ENCODE data around the gene PARVA.
"Not testable (repeated sequence)": the region's sequence is repeated elsewhere in the genome, so short reads cannot be mapped to it uniquely, and the experiment has no call there.

PARVA gene

GRCh38 chr11:12503886-12504285, 126.5 kb downstream of the PARVA start:
- DNase-seq (ENCODE audit: low spot score), result no peak

- no peak for DNase-seq (ENCODE audit: low spot score)
Measured at GRCh38 chr11:12505183-12505582, 127.8 kb downstream of the PARVA start.

GRCh38 chr11:12506404-12506921, 129.1 kb downstream of the PARVA start:
- DNase-seq (ENCODE audit: low spot score), result no peak

- DNase-seq (ENCODE audit: low spot score), result no peak
Measured at GRCh38 chr11:12507391-12507790, 130.0 kb downstream of the PARVA start.

GRCh38 chr11:12508151-12508751, 130.9 kb downstream of the PARVA start:
- DNase-seq (ENCODE audit: low spot score), result no peak

GRCh38 chr11:12509371-12509770, 132.0 kb downstream of the PARVA start:
- no peak for DNase-seq (ENCODE audit: low spot score)

- DNase-seq (ENCODE audit: low spot score), result no peak
Measured at GRCh38 chr11:12512132-12512531, 134.8 kb downstream of the PARVA start.

- DNase-seq (ENCODE audit: low spot score), result no peak
Measured at GRCh38 chr11:12512826-12513395, 135.5 kb downstream of the PARVA start.

- DNase-seq (ENCODE audit: low spot score), result no peak
Measured at GRCh38 chr11:12516387-12517105, 139.2 kb downstream of the PARVA start.

- no peak for DNase-seq (ENCODE audit: low spot score)
Measured at GRCh38 chr11:12517306-12517705, 139.9 kb downstream of the PARVA start.

GRCh38 chr11:12517741-12518140, 140.4 kb downstream of the PARVA start:
- DNase-seq (ENCODE audit: low spot score), result no peak

GRCh38 chr11:12518606-12519385, 141.4 kb downstream of the PARVA start:
- no peak for DNase-seq (ENCODE audit: low spot score)

- DNase-seq (ENCODE audit: low spot score), result no peak
Measured at GRCh38 chr11:12520054-12520453, 142.7 kb downstream of the PARVA start.

GRCh38 chr11:12520576-12520975, 143.2 kb downstream of the PARVA start:
- DNase-seq (ENCODE audit: low spot score), result not testable (repeated sequence)

GRCh38 chr11:12523180-12523924, 146.0 kb downstream of the PARVA start:
- no peak for DNase-seq (ENCODE audit: low spot score)

GRCh38 chr11:12524865-12525264, 147.5 kb downstream of the PARVA start:
- no peak for DNase-seq (ENCODE audit: low spot score)

GRCh38 chr11:12525466-12526055, 148.2 kb downstream of the PARVA start:
- no peak for DNase-seq (ENCODE audit: low spot score)

- DNase-seq (ENCODE audit: low spot score), result no peak
Measured at GRCh38 chr11:12526789-12527188, 149.4 kb downstream of the PARVA start.

GRCh38 chr11:12528487-12528886, 151.1 kb downstream of the PARVA start:
- no peak for DNase-seq (ENCODE audit: low spot score)

- no peak for DNase-seq (ENCODE audit: low spot score)
Measured at GRCh38 chr11:12529041-12529440, 151.7 kb downstream of the PARVA start.

- no peak for DNase-seq (ENCODE audit: low spot score)
Measured at GRCh38 chr11:12529793-12530192, 152.4 kb downstream of the PARVA start.
